ENCODE data around the gene WSCD2.

- TF ChIP-seq CTCF (IDR thresholded peaks at IDR 0.05; ENCODE audit: borderline replicate concordance, extremely low read depth, low read length, poor library complexity, severe bottlenecking), result no peak
- TF ChIP-seq EZH2 (IDR thresholded peaks at IDR 0.05; ENCODE audit: borderline replicate concordance, low read depth, low read length, severe bottlenecking), result no peak
Measured at GRCh38 chr12:108268397-108268796, 139.3 kb downstream of the WSCD2 start.
